ENCODE measurements around the gene BTBD19. TPM values are rescaled to one million over a fixed set of nuclear protein-coding genes. Genes with fewer than 3 reads are reported as not detected.
"Not testable (repeated sequence)": the region's sequence is repeated elsewhere in the genome, so short reads cannot be mapped to it uniquely, and the experiment has no call there.

The BTBD19 gene
- total RNA-seq, 1 donor from 2014 or later: 1.9 TPM

DNA sequence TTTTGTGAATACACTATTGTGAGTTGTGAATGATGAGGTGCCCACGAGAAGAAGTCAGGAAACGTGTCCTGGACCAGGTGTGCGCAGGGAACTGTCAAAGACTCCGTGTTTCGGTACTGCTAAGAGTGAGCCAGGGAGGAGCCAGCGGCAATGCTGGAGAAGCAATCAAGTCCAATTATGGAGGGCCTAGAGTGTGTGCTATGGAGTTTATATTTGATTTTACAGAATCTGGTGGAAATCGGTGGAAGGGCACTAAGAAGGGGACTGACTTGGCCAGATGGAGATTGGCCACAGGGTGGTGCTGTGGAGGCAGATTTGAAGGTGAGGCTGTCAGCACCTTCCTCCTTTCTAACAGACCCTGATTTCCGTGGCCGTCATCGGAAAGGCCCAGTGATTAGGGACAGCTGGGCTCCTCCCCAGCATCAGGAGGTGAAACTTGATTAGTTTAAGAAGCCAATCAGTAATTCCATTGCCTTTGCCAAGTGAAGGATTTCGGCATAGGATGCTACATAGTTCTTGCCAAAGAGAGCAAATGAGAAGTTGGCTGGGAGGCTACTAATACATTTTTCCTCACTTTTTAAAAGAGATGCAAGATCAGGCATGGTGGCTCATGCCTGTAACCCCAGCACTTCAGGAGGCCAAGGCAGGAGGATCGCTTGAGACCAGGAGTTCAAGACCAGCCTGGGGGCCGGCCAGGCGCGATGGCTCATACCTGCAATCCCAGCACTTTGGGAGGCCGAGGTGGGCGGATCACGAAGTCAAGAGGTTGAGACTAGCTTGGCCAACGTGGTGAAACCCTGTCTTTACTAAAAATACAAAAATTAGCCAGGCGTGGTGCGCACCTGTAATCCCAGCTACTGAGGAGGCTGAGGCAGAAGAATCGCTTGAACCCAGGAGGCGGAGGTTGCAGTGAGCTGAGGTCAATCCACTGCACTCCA is 27.7 kb downstream of the BTBD19 start:
- intact Hi-C loops (cut with DNase I): loop anchor here (5.0 to 10.0 kb wide), 2 partner anchors 51 to 176 kb away; partner anchors contain the start of genes BEST4, HECTD3 and UROD
- ATAC-seq (ENCODE audit: poor library complexity): peak; percentile 89
- peak; percentile 88 for DNase-seq

DNA sequence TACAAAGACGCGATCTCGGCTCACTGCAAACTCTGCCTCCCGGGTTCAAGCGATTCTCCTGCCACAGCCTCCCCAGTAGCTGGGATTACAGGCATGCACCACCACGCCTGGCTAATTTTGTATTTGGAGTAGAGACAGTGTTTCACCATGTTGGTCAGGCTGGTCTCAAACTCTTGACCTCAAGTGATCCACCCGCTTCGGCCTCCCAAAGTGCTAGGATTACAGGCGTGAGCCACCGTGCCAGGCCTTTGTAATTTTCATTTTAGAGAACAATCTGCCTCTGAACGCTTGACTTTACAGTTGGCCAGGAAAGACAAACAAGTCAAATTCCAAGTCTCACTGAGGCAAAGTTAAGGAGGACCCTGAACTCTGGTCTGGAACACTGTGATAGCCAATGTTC is 30.0 kb downstream of the BTBD19 start:
- ATAC-seq (ENCODE audit: poor library complexity); DNase-seq: not testable (repeated sequence)
- intact Hi-C loops (cut with DNase I): loop anchor here (5.0 to 10.0 kb wide), 2 partner anchors 53 to 174 kb away; partner anchors contain the start of genes BEST4, HECTD3 and UROD

DNA sequence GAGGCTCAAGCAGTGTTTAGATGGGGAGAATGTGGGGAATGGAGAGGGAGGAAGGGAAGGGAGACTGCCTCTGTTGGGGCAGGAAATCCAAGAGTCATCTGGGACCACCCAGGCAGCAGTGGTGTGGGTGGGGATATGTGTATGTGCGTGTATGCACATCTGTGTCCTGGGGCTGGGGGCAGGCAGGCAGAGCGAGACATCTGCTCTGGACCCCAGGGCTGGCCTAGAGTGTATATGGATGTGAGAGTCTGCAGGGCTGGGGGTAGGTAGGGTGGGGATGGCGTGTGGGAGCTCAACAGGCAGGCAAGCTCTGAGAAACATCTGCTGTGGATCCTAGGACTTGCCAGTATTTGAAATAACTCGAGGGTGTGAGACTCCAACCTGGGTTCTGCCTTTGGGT is 31.3 kb downstream of the BTBD19 start:
- DNase-seq: no peak
- intact Hi-C loops (cut with DNase I): loop anchor here (5.0 to 10.0 kb wide), 2 partner anchors 55 to 173 kb away; partner anchors contain the start of genes BEST4, HECTD3 and UROD
- no peak for ATAC-seq (ENCODE audit: poor library complexity)

DNA sequence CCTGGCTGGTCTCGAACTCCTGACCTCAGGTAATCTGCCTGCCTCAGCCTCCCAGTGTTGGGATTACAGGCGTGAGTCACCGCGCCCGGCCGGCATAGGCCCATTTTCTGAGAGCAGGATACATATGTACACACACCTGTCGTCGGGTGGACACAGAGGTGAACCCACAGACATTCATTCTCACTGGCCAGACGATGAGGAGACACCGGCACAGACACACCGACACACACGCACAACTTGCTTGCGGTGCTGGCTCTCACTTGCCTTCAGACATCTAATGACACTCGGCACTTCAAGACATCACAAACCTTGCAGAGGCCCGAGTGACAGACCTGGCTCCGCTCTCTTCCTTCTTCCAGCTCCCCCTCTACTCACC is 34.2 kb downstream of the BTBD19 start:
- intact Hi-C loops (cut with DNase I): no loop called here
- DNase-seq (no peak), ATAC-seq (ENCODE audit: poor library complexity) (peak; percentile 9)

DNA sequence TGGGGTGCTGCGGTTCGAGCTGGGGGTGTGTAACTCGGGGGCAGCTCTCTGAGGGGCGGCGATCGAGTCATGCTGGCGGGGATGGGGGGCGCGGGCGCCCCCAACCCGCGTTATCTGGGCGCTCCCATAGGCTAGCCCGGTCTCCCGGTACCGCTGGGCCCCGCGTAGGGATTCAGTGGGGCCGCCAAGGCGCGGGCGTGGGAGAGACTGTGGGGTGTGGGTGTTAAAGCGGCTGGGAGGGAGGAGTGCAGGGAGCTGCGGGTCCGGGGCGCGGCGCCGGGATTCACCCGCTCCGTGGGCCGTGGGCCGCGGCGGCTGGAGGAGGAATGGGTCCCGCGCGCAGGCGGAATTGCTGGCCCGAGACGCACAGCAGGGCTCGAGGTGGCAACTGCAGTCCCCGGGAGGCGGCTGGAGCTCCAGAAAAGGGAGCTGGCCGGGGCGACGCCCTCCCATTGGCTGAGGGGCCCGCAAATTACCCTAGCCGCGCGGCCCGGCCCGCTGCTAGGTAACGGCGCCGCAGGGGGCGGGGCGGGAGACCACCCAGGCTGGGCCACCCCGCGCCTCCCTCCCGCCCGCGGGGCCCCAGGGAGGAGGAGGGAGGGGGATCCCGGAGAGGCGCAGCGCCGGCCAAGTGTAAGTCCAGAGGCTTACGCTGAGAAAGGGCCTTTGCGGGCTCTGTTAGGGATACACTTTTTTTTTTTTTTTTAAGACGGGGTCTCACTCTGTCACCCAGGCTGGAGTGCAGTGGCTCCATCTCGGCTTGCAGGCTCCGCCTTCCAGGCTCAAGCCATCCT is 34.7 kb downstream of the BTBD19 start, which contains the start of gene PTCH2:
Gene PTCH2 (minus strand): TSS at position 392 of the 794 bp plus-strand sequence. CDS start 321 bp downstream, at position 71.
- ATAC-seq (ENCODE audit: poor library complexity): peak; percentile 94
- intact Hi-C loops (cut with DNase I): no loop called here

DNA sequence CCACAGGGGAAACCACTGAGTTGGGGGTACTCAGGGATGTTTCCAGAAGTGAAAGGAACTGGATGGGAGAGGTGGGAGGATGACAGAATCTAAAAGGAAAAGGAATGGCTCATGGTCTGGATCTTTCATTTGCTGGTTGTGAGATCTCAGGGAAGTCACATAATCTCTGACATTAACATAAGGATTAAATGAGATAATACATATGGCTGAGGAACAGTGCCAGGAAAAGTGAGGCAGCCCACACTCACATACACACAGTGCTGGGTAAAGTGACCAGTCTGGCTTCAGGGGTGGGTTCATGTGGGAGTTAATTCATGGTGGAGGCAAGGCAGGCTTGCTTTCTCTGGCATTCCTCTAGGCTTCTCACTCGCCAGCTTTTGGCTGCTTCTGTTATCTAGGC is 38.7 kb downstream of the BTBD19 start:
- no peak for DNase-seq
- intact Hi-C loops (cut with DNase I): no loop called here
- no peak for ATAC-seq (ENCODE audit: poor library complexity)

More for the DNA sequence above, 34.7 kb downstream of the BTBD19 start, which contains the start of gene PTCH2:
- peak; percentile 81 for DNase-seq

DNA sequence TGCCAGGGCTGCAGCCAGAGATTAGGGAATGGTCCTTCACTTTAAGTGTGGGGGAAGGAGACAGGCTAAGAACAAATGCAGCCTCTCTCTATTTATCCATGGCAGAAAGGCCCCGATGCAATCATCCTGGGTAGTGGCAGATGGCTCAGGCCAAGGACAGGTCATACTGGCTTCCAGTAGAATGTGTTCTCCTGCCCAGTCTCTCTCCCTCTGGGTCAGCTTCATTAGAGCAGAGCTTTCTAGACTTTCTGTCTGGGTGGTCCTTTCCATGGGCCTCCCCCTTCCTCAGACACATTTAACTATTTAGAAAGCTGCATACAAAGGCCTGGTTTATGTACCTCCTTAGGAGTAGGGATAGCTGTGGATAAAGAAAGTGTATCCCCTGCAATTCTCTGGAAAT is 39.5 kb downstream of the BTBD19 start:
- ATAC-seq (ENCODE audit: poor library complexity) (no peak), DNase-seq (no peak)
- intact Hi-C loops (cut with DNase I): no loop called here

DNA sequence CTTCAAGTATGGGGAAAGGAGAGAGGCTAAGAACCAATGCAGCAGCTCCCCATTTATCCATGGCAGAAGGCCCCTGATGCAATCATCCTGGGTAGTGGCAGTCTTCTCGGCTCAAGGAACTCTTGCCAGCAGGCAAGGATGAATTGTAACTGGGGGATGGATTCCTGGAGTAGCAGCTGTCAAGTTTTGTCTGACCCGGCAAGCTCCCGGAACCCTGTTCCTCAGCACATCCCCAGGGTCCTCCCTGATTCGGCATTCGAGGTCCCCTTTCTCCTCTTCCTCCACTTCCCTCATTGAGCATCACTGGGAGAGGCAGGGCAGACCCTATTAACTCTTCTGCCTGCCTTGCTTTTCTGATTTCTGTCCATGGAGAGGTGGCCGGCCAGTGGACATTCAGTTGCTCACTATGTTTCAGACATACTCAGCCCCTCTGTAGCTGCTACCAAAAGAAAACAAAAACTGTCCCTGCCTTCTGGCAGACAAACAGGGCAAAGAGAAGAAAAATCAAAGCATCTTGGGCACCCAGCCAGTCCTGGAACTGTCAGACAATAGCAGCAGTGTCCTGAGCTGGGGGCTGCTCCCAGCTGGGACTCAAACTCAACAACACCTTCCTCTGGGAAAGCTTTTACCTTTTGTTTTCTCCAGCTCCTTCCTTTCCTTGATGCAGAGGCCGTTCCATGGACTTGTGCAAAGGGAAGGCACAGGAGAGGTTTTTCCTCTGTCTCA is 40.3 kb downstream of the BTBD19 start:
- ATAC-seq (ENCODE audit: poor library complexity) (no peak), DNase-seq (no peak)
- intact Hi-C loops (cut with DNase I): no loop called here

DNA sequence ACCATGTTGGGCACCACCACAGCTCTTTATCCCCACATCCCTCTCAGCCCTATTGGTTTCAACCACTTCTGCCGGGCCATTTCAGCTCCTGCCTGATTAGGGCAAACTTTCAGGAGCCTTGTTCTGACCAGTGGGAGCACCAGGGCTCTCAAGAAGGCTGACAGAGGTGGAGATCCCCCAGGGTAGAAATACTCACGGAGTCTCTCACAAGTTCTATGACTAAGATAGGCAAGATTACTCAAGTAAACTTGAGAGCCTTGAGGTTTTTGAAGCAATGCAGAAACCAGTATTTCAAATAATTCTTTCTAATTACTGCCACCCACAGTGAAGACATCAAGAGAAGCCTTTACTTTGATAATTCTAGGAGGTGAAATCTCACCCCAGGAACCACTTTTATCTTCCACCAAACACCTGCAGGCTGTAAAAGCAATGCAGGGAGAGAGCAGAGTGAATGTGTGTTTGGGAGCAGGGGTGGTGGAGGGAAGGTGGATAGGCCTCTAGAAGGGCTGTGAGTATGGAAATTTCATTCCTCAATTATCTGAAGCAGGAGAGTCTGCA is 41.3 kb downstream of the BTBD19 start:
- DNase-seq (no peak), ATAC-seq (ENCODE audit: poor library complexity) (no peak)
- intact Hi-C loops (cut with DNase I): no loop called here

DNA sequence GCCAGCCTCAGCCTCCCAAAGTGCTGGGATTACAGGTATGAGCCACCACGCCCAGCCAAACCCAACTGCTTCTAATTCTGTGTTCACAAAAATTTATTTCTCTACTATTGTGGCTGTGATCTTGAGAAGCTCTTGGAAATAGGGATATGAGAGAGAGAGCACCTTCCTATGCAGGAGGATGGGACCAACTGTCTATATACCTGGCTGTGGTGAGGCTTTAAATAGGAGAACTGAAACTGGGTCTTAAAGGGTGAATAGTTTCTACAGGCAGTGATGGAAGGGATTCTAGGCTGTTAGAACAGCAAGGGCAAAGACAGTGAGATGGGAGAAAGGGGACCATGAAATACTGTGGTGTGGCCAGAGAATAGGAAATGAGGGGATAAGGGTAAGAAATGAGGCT is 43.0 kb downstream of the BTBD19 start:
- DNase-seq (no peak), ATAC-seq (ENCODE audit: poor library complexity) (no peak)
- intact Hi-C loops (cut with DNase I): no loop called here

DNA sequence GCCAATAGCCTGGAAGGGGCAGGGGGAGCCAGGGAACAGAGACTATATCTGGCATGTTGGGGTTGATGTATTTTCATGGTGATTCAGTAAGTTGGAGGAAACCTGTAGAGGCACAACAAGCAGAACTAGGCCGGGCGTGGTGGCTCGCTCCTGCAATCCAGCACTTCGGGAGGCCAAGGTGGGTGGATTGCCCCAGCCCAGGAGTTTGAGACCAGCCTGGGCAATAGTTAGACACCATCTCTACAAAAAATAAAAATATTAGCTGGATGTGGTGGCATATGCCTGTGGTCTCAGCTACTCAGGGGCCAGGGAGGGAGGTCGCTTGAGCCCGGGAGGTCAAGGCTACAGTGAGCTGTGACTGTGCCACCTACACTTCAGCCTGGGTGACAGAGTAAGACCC is 44.9 kb downstream of the BTBD19 start:
- no peak for ATAC-seq (ENCODE audit: poor library complexity)
- intact Hi-C loops (cut with DNase I): no loop called here
- DNase-seq: no peak

DNA sequence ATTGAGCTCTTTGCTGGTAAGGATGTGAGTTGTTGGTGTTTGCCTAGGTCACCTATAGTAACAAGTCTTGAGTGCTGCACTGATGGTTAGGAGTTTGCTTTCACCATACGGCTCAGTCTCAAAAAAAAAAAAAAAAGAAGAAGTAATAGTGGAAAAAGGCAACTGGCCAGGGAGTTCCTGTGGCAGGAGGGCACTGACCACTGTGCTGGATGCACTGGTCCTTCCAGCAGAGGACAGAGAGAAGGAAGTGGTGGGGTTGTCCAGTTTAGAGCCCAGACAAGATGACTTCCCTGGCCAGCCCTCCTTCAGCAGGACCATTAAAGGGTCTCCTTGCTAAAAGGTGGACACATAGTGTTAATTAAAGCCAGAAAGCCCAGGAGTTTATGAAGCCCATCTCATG is 46.6 kb downstream of the BTBD19 start:
- intact Hi-C loops (cut with DNase I): no loop called here
- DNase-seq (no peak), ATAC-seq (ENCODE audit: poor library complexity) (no peak)

DNA sequence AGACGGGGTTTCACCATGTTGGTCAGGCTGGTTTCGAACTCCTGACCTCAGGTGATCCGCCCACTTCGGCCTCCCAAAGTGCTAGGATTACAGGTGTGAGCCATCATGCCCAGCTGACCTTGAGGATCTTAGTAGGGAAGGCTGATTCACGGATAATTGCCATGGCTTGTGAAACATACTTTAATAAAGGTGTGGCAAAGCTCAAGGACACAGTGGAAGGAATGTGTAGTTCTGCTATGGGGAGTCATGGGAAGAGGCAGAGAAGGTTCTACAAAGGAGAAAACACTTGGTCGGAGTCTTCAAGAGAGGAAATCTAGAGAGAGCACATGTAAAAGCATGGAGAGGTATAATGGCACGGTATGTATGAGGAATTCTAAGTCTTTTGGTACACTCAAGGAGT is 47.4 kb downstream of the BTBD19 start:
- ATAC-seq (ENCODE audit: poor library complexity): no peak
- no peak for DNase-seq
- intact Hi-C loops (cut with DNase I): no loop called here

DNA sequence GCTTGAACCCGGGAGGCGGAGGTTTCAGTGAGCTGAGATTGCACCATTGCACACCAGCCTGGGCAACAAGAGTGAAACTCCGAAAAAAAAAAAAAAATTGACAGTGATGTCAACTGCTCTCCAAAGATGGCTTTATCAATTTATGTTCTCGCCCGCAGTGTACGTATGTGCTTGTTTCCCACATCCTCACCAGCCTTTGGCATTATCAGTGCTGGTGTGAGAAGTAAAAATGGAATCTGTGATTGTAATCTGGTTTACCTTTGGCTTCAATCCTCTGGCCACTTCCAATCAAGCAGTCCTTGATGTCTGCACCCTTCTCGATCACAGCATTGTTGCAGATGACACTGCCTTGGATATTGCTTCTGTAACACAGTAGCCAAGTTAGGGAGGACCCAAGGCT is 49.1 kb downstream of the BTBD19 start:
- ATAC-seq (ENCODE audit: poor library complexity) (no peak), DNase-seq (no peak)
- intact Hi-C loops (cut with DNase I): no loop called here

DNA sequence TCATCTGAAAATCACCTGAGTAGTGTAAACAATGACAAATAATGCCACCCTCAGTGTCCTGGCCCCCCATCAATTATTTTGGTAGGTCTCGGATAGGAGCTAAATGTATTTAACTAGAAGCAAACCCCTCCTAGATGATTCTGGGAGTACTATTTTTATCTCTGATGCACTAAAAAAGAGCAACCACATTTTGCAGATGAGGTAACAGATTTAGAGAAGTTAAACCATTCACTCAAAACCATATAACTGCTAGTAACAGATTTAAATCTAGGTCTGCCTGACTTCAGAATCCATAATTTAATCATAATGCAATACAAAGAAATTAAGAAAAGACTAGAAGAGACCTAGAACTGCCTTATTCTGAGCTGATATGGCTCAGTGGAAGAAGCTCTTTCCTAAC is 52.0 kb downstream of the BTBD19 start:
- intact Hi-C loops (cut with DNase I): no loop called here
- ATAC-seq (ENCODE audit: poor library complexity) (no peak), DNase-seq (no peak)

DNA sequence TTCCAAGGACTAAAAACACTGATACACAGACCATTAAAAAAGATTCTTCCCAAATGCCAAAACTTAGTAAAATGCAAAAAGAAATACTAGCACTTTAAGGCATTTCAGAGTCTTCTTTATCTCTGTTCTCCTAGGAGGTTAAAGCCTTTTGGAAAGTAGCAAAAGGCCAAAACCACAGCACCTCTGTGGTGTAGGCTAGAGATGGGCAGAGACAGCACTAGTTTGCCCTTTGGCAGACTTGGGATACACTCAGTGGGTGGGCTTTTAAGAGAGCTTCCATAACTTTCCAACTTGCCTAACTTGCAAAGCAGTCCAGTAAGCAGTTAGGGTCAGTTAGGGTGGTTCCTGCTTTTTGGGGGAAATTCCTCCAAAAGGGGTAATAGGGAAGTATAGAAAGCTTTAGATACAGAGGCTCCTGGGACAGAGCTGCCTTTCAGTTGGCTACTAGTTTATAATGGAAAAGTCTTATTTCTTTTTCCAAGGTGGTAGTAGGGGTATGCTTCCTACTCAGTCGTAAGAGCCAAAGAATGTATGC is 52.6 kb downstream of the BTBD19 start:
- DNase-seq (no peak), ATAC-seq (ENCODE audit: poor library complexity) (no peak)
- intact Hi-C loops (cut with DNase I): no loop called here

DNA sequence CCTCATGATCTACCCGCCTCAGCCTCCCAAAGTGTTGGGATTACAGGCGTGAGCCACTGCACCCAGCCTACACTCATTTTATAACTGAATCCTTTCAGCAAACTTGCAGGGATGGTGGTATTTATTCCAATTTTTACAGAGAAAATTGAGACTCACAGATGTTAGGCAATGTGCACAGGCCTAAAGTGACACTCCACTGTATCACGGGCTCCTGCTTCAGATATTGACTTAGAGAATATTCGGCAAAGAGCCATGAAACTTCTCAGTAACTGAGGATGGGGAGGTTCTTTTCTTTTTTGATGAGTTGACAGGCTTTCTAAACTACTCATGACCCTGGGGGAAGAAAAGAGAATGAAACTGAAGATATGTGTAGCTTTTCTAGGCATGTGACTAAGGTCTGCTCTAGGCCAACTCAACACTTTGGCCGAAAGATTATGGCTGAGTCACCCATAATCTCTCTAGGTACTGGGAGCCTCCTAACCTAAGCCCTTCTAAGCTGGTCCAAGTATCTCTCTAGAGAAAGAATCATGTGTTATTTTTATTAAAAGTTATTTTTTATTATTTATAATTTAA is 54.6 kb downstream of the BTBD19 start:
- ATAC-seq (ENCODE audit: poor library complexity): peak; percentile 36
- no peak for DNase-seq

More for the DNA sequence above, 54.6 kb downstream of the BTBD19 start:
- intact Hi-C loops (cut with DNase I): no loop called here

Measured in Right ventricle myocardium superior (tissue), 1 donor.